ENCODE measurements around the gene PSMD9.
A peak's percentile ranks its signal among the peaks of the same experiment; 100 is the strongest.

PSMD9 gene

GRCh38 chr12:121955258-121956237 is 67.0 kb downstream of the PSMD9 start:
- no peak for DNase-seq (ENCODE audit: low spot score)
- peak; percentile 5 for TF ChIP-seq CTCF (IDR thresholded peaks at IDR 0.05; ENCODE audit: extremely low read depth, missing control alignments)

- no peak for TF ChIP-seq CTCF (IDR thresholded peaks at IDR 0.05; ENCODE audit: extremely low read depth, missing control alignments)
- no peak for DNase-seq (ENCODE audit: low spot score)
Observed at GRCh38 chr12:121957861-121958515, 69.4 kb downstream of the PSMD9 start.

- no peak for DNase-seq (ENCODE audit: low spot score)
Observed at GRCh38 chr12:121958541-121959240, 70.1 kb downstream of the PSMD9 start.

GRCh38 chr12:121960541-121960940 is 72.0 kb downstream of the PSMD9 start:
- DNase-seq (ENCODE audit: low spot score): no peak
- no peak for TF ChIP-seq CTCF (IDR thresholded peaks at IDR 0.05; ENCODE audit: extremely low read depth, missing control alignments)

More at GRCh38 chr12:121958541-121959240, 70.1 kb downstream of the PSMD9 start:
- TF ChIP-seq CTCF (IDR thresholded peaks at IDR 0.05; ENCODE audit: extremely low read depth, missing control alignments): no peak

GRCh38 chr12:121961195-121961879 is 72.7 kb downstream of the PSMD9 start:
- TF ChIP-seq CTCF (IDR thresholded peaks at IDR 0.05; ENCODE audit: extremely low read depth, missing control alignments): no peak
- no peak for DNase-seq (ENCODE audit: low spot score)

- DNase-seq (ENCODE audit: low spot score): no peak
- no peak for TF ChIP-seq CTCF (IDR thresholded peaks at IDR 0.05; ENCODE audit: extremely low read depth, missing control alignments)
Observed at GRCh38 chr12:121963341-121964018, 74.9 kb downstream of the PSMD9 start.
